Muscle of leg (tissue), 11 donors: ENCODE measurements around the gene DNMBP. TPM values are rescaled to one million over a fixed set of nuclear protein-coding genes. Genes with fewer than 3 reads are reported as not detected.
A peak's percentile ranks its signal among the peaks of the same experiment; 100 is the strongest.
"Not testable (repeated sequence)": the region's sequence is repeated elsewhere in the genome, so short reads cannot be mapped to it uniquely, and the experiment has no call there.

Source experiments
- DNase-seq: peaks from one replicate; pipeline ENCODE4 v3.0.0; 2013
- H3K27ac ChIP-seq: one replicate; pipeline ENCODE4 v1.5.1; 2013; ENCODE audit warnings: mild to moderate bottlenecking, low read length, control low read depth
- H3K27me3 ChIP-seq: one replicate; pipeline ENCODE4 v1.6.1; 2013; ENCODE audit warnings: low read length; ENCODE audit not compliant: control insufficient read depth, insufficient read depth
- H3K36me3 ChIP-seq: one replicate; pipeline ENCODE4 v1.6.1; 2013; ENCODE audit warnings: low read length; ENCODE audit not compliant: control insufficient read depth, insufficient read depth
- H3K4me1 ChIP-seq: one replicate; pipeline ENCODE4 v1.6.1; 2013; ENCODE audit warnings: low read length; ENCODE audit not compliant: control insufficient read depth, insufficient read depth
- H3K4me3 ChIP-seq: one replicate; pipeline ENCODE4 v1.5.1; 2013; ENCODE audit warnings: low read length, control low read depth
- H3K9me3 ChIP-seq: replicated peaks from 2 replicates; pipeline ENCODE4 v1.6.1; 2013; ENCODE audit warnings: low read depth, low read length; ENCODE audit not compliant: control insufficient read depth
- WGBS: methylation state at CpG from one replicate; pipeline ENCODE4 v1.1.5; 2013; ENCODE audit warnings: missing lambda C conversion rate; ENCODE audit not compliant: insufficient coverage; 5-methylcytosine and 5-hydroxymethylcytosine counted together
- polyA plus RNA-seq, 8 donors: library from polyadenylated mRNA; unstranded; fragments of 120-200 nt; gene quantifications; one replicate each; pipeline versions ENCODE4 v1.2.1 to v1.2.3, GENCODE V29; 2013; ENCODE audit warnings: inconsistent platforms in 1 of 8, low replicate concordance in 1 of 8; ENCODE audit not compliant: insufficient read length in 8 of 8, insufficient read depth in 1 of 8
- total RNA-seq: library from RNA; stranded (reverse); fragments of 120-200 nt; gene quantifications from one replicate; pipeline ENCODE4 v1.2.4, GENCODE V29; 2013

DNMBP gene
- total and polyA plus RNA-seq, 9 donors, result 11.8 to 19.5 (median 17.5) TPM

DNA sequence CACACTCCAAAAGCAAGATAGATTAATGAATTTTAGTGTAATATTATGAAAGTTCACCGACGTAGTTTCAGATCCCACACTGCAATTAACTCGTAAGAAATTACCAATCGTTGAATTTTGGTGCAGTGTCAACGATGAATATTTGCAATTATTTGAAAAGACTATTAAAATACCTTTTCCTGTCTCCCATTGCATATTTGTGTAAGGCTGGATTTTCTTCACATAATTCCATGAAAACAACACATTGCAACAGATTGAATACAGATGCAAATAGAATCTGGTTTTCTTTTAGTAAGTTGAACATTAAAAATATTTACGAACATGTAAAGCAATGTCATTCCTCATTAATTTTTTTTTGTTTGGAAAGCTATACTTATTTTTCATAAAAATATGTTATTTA lies 50.9 kb downstream of the DNMBP start:
- no peaks in the 10 kb centered on the region for H3K4me1 ChIP-seq

DNA sequence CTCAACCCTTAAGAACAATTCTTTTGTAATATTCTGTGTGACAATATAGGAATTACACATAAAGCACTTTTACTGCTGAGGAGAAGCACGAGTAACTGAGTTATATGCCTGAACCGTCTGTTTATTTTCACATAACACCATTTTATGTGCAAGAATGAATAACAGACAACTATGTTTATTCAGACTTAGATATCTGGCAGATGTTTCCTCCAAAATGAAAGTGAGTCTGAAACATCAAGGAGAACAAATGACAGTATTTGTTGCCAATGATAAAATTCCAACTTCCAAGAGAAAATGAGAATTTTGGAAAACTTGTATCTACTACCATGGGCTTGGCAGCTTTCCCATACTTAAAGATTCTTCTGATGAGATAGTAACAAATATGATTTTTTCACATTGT lies 51.4 kb downstream of the DNMBP start:
- Histone ChIP-seq H3K27ac (no peak overlapping the region), H3K36me3 (peaks cover 29% of the 10 kb centered on the region), H3K4me3 (no peak overlapping the region), H3K27me3 (no peaks in the 10 kb centered on the region), H3K4me1 (no peaks in the 10 kb centered on the region), H3K9me3 (no peaks in the 10 kb centered on the region)
- WGBS, result no CpG with 5 or more reads among the region's 2 CpGs
- DNase-seq, result peak; percentile 59

More for the DNA sequence above, 50.9 kb downstream of the DNMBP start:
- no peak for DNase-seq
- Histone ChIP-seq H3K9me3 (no peaks in the 10 kb centered on the region), H3K4me3 (no peak overlapping the region), H3K36me3 (peaks cover 27% of the 10 kb centered on the region), H3K27me3 (no peaks in the 10 kb centered on the region), H3K27ac (no peak overlapping the region)
- WGBS, result no CpG with 5 or more reads among the region's 6 CpGs

DNA sequence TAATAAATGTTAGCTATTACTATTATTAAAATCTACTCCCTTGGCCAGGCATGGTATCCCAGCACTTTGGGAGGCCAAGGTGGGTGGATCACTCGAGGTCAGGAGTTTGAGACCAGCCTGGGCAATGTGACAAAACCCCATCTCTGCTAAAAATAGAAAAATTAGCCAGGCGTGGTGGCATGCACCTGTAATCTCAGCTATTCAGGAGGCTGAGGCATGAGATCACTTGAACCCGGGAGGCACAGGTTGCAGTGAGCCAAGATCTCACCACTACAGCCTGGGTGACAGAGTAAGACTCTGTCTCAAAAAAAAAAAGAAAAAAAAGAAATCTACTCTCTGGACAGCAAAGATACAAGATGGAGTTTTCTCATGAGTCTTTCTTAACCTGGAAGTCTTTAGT lies 56.2 kb downstream of the DNMBP start:
- peaks cover 42% of the 10 kb centered on the region for H3K36me3 ChIP-seq
- peaks cover 11% of the 10 kb centered on the region for H3K9me3 ChIP-seq
- H3K27ac ChIP-seq, DNase-seq, H3K4me1 ChIP-seq, H3K27me3 ChIP-seq, H3K4me3 ChIP-seq: not testable (repeated sequence)
- WGBS, result 60% methylated on average over 1 of the region's 3 CpGs

DNA sequence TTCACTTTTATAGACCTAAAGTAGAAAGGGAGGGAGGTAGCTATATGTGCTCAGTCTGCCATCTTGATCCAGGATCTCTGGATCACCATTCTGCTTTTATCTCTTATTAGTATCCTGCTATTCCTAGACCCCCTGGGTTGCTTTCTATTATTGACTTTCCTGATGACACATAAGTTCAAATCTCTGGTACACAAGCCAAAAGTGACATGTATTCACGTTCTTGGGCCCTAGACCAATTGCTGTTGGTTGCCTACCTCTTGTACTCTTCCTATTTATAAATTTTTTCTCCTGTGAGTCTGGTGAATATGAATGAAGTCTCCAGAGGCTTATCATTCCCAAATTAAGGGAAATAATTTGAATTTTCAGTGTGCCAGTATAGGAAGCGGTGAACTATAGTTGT lies 56.9 kb downstream of the DNMBP start:
- Histone ChIP-seq H3K27me3 (no peaks in the 10 kb centered on the region), H3K27ac (no peak overlapping the region), H3K9me3 (peaks cover 11% of the 10 kb centered on the region), H3K4me3 (no peak overlapping the region), H3K36me3 (peaks cover 42% of the 10 kb centered on the region), H3K4me1 (no peaks in the 10 kb centered on the region)
- WGBS, result no CpG with 5 or more reads among the region's 2 CpGs
- no peak for DNase-seq

DNA sequence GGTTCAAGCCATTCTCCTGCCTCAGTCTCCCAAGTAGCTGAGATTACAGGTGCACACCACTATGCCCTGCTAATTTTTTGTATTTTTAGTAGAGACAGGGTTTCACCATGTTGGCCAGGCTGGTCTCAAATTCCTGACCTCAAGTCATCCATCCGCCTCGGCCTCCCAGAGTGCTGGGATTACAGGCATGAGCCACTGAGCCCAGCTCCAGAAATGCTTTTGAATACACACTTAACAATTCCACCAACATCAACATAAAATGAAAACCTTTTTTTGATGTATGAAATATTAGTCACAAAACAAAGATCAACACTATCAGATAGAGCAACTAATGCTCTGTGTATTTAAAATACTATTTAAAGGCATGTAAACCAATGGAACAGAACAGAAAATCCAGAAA lies 63.7 kb downstream of the DNMBP start:
- H3K9me3 ChIP-seq, H3K36me3 ChIP-seq, H3K27me3 ChIP-seq, H3K27ac ChIP-seq, DNase-seq, H3K4me1 ChIP-seq, H3K4me3 ChIP-seq: not testable (repeated sequence)
- WGBS, result no CpG with 5 or more reads among the region's 2 CpGs

DNA sequence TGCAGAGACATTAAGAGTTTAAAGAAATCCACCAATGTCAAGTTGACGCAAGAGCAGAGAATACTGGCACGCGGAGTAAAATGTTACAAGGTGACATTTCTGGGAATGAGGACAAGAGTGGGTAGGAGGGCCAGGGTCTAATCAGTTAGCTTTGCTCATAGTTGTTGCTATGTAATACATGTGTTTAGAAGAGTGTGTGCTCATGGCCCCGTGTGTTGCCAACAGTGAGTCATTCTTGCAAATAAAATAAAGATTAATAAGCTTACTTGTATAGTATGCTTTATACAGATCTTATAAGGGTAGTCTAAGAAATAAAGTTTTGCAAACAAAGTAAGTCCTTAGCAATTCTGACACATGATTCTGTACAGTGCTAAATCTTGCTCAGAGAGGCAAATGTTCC lies 64.5 kb downstream of the DNMBP start:
- no peak overlapping the region for H3K4me3 ChIP-seq
- H3K4me1 ChIP-seq, result peaks cover 5% of the 10 kb centered on the region
- WGBS, result 33% methylated on average over 3 of the region's 4 CpGs
- no peaks in the 10 kb centered on the region for H3K27me3 ChIP-seq
- H3K9me3 ChIP-seq, result no peaks in the 10 kb centered on the region
- H3K36me3 ChIP-seq, result peaks cover 2% of the 10 kb centered on the region
- peak; percentile 91 for DNase-seq
- H3K27ac ChIP-seq, result peak overlapping the region; percentile 75

DNA sequence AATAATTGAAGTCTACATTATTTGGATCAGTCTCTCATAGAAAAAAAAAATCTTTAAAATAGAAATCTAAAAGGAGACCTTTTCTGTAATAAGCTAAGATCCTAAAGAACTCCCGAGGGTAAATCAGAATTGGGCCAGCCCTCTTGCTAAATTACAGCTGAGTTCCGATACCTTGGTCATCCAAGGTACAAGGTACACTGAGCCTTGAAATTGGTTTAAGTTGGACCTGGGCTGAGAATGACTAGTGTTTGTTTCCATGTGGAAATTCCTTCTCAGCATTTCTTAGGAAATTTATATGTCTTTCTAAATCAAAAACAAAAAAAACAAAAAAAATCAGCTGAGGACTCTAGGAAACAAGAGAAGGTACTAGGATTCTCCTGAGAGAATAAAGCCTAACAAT lies 64.9 kb downstream of the DNMBP start:
- H3K36me3 ChIP-seq, result no peaks in the 10 kb centered on the region
- no peak for DNase-seq
- no peaks in the 10 kb centered on the region for H3K9me3 ChIP-seq
- no peak overlapping the region for H3K4me3 ChIP-seq
- H3K27me3 ChIP-seq, result no peaks in the 10 kb centered on the region
- 100% methylated on average over 2 of the region's 2 CpGs for WGBS
- H3K27ac ChIP-seq, result peak overlapping the region; percentile 75
- peaks cover 5% of the 10 kb centered on the region for H3K4me1 ChIP-seq

DNA sequence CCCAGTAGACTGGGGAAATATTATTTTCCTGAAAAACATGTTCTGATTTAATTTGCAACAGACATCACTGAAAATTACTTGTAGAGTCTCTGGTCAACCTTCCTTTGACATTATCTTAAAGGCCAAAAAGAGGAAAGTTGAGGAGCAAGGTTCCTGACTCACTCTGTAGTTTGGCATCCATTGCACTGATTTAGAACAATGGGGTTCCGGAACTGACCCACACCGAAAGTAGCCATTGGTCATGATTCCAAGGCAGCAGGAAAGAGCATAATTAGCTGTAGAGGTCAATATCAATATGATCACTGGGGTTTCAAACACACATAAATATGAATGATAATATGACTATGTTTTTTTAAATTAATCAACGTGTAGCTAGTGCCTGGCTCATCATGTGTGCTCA lies 65.8 kb downstream of the DNMBP start:
- no peak overlapping the region for H3K27ac ChIP-seq
- H3K36me3 ChIP-seq, result no peaks in the 10 kb centered on the region
- H3K27me3 ChIP-seq, result no peaks in the 10 kb centered on the region
- no peak overlapping the region for H3K4me3 ChIP-seq
- no CpG with 5 or more reads among the region's 3 CpGs for WGBS
- DNase-seq, result no peak
- no peaks in the 10 kb centered on the region for H3K9me3 ChIP-seq
- peaks cover 5% of the 10 kb centered on the region for H3K4me1 ChIP-seq

DNA sequence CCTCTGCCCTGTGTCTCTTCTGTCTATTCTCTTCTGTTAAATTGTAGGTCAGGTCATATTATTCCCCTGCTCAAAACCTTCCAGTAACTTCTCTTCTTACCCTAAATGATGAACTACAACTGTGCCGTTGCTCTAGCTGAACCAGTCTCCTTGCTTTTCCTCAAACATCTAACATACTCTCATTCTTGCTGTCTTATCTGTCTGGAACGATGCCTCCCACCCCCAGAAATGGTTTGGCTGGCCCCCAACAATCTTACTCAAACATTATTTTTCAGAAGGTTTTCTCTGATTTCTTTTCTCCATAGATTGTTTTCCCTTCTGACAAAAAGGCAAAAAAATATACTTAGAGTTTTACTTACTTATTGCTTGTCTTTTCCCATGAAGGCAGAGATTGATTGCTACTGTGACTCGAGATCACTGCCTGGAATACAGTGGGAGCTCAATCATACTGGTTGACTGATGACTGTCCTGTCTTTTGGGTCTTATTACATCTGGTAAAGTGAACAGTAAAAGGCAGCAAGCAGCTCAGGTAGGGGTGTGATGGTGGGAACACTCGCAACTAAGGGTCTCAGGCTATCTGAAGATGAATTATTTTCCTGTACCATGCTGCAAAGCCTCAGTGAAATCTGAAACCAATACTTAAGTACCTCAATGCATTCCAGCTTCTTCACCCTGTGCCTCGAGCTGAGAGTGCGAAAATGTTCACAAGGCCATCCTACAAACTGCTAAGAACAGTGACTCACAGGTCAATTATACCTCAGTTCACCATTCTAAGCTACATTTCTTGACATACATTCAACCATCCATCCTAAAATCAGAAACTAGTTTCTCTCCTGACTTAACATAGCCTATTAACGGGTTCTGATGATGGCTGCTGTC lies 67.6 kb downstream of the DNMBP start:
- no peak overlapping the region for H3K4me3 ChIP-seq
- H3K27me3 ChIP-seq, result no peaks in the 10 kb centered on the region
- no peak for DNase-seq
- H3K27ac ChIP-seq, result no peak overlapping the region
- peaks cover 5% of the 10 kb centered on the region for H3K4me1 ChIP-seq
- 40% methylated on average over 4 of the region's 7 CpGs for WGBS
- no peaks in the 10 kb centered on the region for H3K9me3 ChIP-seq
- H3K36me3 ChIP-seq, result no peaks in the 10 kb centered on the region

DNA sequence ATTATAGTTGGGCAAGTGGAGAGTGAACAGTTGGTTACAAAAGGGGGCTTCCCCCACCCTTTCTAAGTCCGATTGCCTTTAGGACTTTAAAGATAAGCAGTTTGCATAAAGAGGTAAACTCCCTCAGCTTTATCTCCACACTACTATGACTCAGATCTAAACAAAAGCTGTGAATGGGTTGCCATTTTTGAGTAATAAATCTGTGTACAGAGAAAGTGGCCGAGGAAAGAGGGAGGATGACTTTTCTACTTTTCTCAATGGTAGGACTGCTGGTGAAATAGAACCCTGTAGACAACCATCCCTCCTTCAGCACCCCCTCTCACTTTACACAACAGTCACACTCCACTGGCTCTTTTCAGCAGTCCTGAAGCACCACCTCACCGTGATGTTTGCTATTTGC lies 71.2 kb downstream of the DNMBP start:
- H3K36me3 ChIP-seq, result no peaks in the 10 kb centered on the region
- peaks cover 3% of the 10 kb centered on the region for H3K4me1 ChIP-seq
- DNase-seq, result no peak
- H3K27me3 ChIP-seq, result no peaks in the 10 kb centered on the region
- WGBS, result 67% methylated on average over 1 of the region's 3 CpGs
- no peaks in the 10 kb centered on the region for H3K9me3 ChIP-seq
- H3K27ac ChIP-seq, result no peak overlapping the region
- H3K4me3 ChIP-seq, result no peak overlapping the region
